GM19324 (cell line): Measurements from ENCODE around the gene IZUMO1R.
"Not testable (repeated sequence)": the region's sequence is repeated elsewhere in the genome, so short reads cannot be mapped to it uniquely, and the experiment has no call there.

Experiments used
- ATAC-seq: cut with Tn5 transposase; IDR thresholded peaks from one replicate; pipeline ENCODE4 v1.9.1; 2021; ENCODE audit warnings: mild to moderate bottlenecking, moderate library complexity; ENCODE audit not compliant: unreplicated experiment, low FRiP score

Gene IZUMO1R

GRCh38 chr11:94322501-94322900 lies 18.1 kb downstream of the IZUMO1R start:
- ATAC-seq = no peak

GRCh38 chr11:94325681-94326080 lies 21.3 kb downstream of the IZUMO1R start:
- ATAC-seq = peak; percentile 74

GRCh38 chr11:94326947-94327346 lies 22.6 kb downstream of the IZUMO1R start:
- ATAC-seq = no peak

- ATAC-seq = no peak
Observed at GRCh38 chr11:94328587-94329080, 24.3 kb downstream of the IZUMO1R start.

- ATAC-seq = no peak
Observed at GRCh38 chr11:94329501-94329900, 25.1 kb downstream of the IZUMO1R start.

GRCh38 chr11:94330789-94331188 lies 26.4 kb downstream of the IZUMO1R start:
- no peak for ATAC-seq

GRCh38 chr11:94332814-94333213 lies 28.4 kb downstream of the IZUMO1R start:
- no peak for ATAC-seq

GRCh38 chr11:94336033-94336432 lies 31.7 kb downstream of the IZUMO1R start:
- ATAC-seq = no peak

GRCh38 chr11:94338651-94339050 lies 34.3 kb downstream of the IZUMO1R start:
- no peak for ATAC-seq

- no peak for ATAC-seq
Observed at GRCh38 chr11:94342250-94342649, 37.9 kb downstream of the IZUMO1R start.

GRCh38 chr11:94343495-94343894 lies 39.1 kb downstream of the IZUMO1R start:
- no peak for ATAC-seq

GRCh38 chr11:94346311-94346710 lies 41.9 kb downstream of the IZUMO1R start:
- ATAC-seq = not testable (repeated sequence)

GRCh38 chr11:94350850-94351563 lies 46.6 kb downstream of the IZUMO1R start:
- ATAC-seq = not testable (repeated sequence)
